Measurements from ENCODE around the gene CRABP2. TPM values are rescaled to one million over a fixed set of nuclear protein-coding genes. Genes with fewer than 3 reads are reported as not detected.
A peak's percentile ranks its signal among the peaks of the same experiment; 100 is the strongest.

CRABP2 gene
- total and polyA plus RNA-seq, 2 of the 13 experiments (the other 11 are each of a cell fraction or from before 2014, with no cell fraction given), result 0.40 to 0.60 TPM

DNA sequence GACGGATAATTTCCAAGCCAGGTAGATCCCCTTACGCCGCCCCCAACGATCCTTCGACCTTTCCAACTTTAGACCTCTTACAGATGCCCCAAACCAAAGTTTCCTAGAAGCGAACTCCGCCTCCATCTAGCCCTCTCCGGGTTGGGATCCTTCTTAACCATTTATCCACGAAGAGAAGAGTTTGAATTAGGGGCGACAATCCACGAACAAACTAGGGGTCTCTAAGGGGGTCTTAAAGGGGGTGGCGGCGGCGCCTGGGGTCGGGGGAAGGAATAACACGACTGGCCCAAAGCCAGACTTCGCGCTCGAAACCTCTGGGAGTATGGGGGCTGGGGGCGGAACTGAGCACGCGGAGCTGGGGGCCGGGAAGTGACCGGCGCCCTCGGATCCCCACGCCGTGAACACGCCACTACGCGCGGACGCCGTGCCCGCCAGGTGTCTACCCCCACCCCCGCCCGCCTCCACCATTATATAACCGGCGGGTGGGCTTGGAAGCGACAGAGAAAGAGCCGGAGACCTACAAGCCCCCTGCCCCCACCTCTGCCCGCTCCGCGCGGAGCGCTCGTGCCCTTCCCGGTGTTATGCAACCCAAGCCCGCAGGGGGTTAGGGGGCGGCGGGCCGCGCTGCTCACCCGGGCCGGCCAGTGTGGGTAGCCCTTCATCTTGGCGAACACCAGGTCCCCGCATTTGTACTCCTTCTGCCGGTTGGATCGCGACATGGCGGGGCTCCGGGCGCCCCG is 45.5 kb upstream of the CRABP2 start (continued):
- TF ChIP-seq TAF1 (CRISPR knock-in tag; IDR thresholded peaks at IDR 0.05) (peak; percentile 32; the same call in 1 of the 2 replicates), ZBTB7B (CRISPR knock-in tag; IDR thresholded peaks at IDR 0.05) (0 out of 2 replicates have a peak, but pooled peaks have one; percentile 19), NRL (CRISPR knock-in tag; IDR thresholded peaks at IDR 0.05; ENCODE audit: borderline replicate concordance) (0 out of 2 replicates have a peak, but pooled peaks have one; percentile 18), MEIS2 (CRISPR knock-in tag; IDR thresholded peaks at IDR 0.05) (0 out of 2 replicates have a peak, but pooled peaks have one; percentile 15), HNRNPK (IDR thresholded peaks at IDR 0.05; ENCODE audit: low read depth, low read length, poor library complexity, severe bottlenecking) (peak; percentile 18), SRSF1 (optimal IDR thresholded peaks at IDR 0.05; ENCODE audit: low read depth, low read length) (peak; percentile 63), ZIK1 (CRISPR knock-in tag; IDR thresholded peaks at IDR 0.05; ENCODE audit: borderline replicate concordance, low read depth) (no peak), ZEB1 (IDR thresholded peaks at IDR 0.05; ENCODE audit: insufficient replicate concordance, low read depth) (peak; percentile 13), TSC22D2 (CRISPR knock-in tag; IDR thresholded peaks at IDR 0.05; ENCODE audit: borderline replicate concordance) (no peak), HNRNPL (IDR thresholded peaks at IDR 0.05; ENCODE audit: low read depth, low read length) (peak; percentile 58; the same call in 1 of the 2 replicates), CAMTA2 (CRISPR knock-in tag; IDR thresholded peaks at IDR 0.05; ENCODE audit: borderline replicate concordance) (peak; percentile 73; the same call in 1 of the 2 replicates), RAD21 (CRISPR knock-in tag; IDR thresholded peaks at IDR 0.05) (0 out of 2 replicates have a peak, but pooled peaks have one; percentile 9), SOX13 (IDR thresholded peaks at IDR 0.05) (no peak), SOX13 (CRISPR knock-in tag; conservative IDR thresholded peaks at IDR 0.05 in 1 of 2, IDR thresholded peaks at IDR 0.05 in 1 of 2) (0 out of 4 replicates have a peak, but pooled peaks of 1 of the 2 experiments have one; percentile 10), SATB2 (CRISPR knock-in tag; IDR thresholded peaks at IDR 0.05) (no peak), ZNF235 (CRISPR knock-in tag; IDR thresholded peaks at IDR 0.05; ENCODE audit: borderline replicate concordance) (peak; percentile 16; the same call in 1 of the 2 replicates), MAFF (IDR thresholded peaks at IDR 0.05; ENCODE audit: low read depth, low read length) (no peak)
- TF ChIP-seq, protein P1, sequence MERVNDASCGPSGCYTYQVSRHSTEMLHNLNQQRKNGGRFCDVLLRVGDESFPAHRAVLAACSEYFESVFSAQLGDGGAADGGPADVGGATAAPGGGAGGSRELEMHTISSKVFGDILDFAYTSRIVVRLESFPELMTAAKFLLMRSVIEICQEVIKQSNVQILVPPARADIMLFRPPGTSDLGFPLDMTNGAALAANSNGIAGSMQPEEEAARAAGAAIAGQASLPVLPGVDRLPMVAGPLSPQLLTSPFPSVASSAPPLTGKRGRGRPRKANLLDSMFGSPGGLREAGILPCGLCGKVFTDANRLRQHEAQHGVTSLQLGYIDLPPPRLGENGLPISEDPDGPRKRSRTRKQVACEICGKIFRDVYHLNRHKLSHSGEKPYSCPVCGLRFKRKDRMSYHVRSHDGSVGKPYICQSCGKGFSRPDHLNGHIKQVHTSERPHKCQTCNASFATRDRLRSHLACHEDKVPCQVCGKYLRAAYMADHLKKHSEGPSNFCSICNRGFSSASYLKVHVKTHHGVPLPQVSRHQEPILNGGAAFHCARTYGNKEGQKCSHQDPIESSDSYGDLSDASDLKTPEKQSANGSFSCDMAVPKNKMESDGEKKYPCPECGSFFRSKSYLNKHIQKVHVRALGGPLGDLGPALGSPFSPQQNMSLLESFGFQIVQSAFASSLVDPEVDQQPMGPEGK (CRISPR knock-in tag; IDR thresholded peaks at IDR 0.05), result peak; percentile 78
- TF ChIP-seq, protein P2, sequence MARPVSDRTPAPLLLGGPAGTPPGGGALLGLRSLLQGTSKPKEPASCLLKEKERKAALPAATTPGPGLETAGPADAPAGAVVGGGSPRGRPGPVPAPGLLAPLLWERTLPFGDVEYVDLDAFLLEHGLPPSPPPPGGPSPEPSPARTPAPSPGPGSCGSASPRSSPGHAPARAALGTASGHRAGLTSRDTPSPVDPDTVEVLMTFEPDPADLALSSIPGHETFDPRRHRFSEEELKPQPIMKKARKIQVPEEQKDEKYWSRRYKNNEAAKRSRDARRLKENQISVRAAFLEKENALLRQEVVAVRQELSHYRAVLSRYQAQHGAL (CRISPR knock-in tag; IDR thresholded peaks at IDR 0.05; ENCODE audit: not compliant biosample characterization), result no peak
- TF ChIP-seq, protein P3, sequence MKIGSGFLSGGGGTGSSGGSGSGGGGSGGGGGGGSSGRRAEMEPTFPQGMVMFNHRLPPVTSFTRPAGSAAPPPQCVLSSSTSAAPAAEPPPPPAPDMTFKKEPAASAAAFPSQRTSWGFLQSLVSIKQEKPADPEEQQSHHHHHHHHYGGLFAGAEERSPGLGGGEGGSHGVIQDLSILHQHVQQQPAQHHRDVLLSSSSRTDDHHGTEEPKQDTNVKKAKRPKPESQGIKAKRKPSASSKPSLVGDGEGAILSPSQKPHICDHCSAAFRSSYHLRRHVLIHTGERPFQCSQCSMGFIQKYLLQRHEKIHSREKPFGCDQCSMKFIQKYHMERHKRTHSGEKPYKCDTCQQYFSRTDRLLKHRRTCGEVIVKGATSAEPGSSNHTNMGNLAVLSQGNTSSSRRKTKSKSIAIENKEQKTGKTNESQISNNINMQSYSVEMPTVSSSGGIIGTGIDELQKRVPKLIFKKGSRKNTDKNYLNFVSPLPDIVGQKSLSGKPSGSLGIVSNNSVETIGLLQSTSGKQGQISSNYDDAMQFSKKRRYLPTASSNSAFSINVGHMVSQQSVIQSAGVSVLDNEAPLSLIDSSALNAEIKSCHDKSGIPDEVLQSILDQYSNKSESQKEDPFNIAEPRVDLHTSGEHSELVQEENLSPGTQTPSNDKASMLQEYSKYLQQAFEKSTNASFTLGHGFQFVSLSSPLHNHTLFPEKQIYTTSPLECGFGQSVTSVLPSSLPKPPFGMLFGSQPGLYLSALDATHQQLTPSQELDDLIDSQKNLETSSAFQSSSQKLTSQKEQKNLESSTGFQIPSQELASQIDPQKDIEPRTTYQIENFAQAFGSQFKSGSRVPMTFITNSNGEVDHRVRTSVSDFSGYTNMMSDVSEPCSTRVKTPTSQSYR (CRISPR knock-in tag; IDR thresholded peaks at IDR 0.05; ENCODE audit: borderline replicate concordance), result peak; percentile 40; the same call in 1 of the 2 replicates
- TF ChIP-seq, protein P4, sequence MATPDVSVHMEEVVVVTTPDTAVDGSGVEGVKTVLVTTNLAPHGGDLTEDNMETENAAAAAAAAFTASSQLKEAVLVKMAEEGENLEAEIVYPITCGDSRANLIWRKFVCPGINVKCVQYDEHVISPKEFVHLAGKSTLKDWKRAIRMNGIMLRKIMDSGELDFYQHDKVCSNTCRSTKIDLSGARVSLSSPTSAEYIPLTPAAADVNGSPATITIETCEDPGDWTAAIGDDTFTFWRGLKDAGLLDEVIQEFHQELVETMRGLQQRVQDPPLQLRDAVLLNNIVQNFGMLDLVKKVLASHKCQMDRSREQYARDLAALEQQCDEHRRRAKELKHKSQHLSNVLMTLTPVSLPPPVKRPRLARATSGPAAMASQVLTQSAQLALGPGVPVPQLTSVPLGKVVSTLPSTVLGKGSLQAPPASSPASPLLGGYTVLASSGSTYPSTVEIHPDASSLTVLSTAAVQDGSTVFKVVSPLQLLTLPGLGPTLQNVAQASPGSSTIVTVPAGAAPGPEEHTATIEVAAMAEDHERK (CRISPR knock-in tag; IDR thresholded peaks at IDR 0.05; ENCODE audit: low read depth), result no peak
